NOMO-1 treated with DMSO at 0.1 percent for 48 hours (cell line): ENCODE measurements around the gene DIAPH3.
"Not testable (repeated sequence)": the region's sequence is repeated elsewhere in the genome, so short reads cannot be mapped to it uniquely, and the experiment has no call there.

Experiments
- DNase-seq: peaks from one replicate; lab custom pipeline; 2025; ENCODE audit not compliant: unreplicated experiment; lab: John Stamatoyannopoulos, UW

The DIAPH3 gene

DNA sequence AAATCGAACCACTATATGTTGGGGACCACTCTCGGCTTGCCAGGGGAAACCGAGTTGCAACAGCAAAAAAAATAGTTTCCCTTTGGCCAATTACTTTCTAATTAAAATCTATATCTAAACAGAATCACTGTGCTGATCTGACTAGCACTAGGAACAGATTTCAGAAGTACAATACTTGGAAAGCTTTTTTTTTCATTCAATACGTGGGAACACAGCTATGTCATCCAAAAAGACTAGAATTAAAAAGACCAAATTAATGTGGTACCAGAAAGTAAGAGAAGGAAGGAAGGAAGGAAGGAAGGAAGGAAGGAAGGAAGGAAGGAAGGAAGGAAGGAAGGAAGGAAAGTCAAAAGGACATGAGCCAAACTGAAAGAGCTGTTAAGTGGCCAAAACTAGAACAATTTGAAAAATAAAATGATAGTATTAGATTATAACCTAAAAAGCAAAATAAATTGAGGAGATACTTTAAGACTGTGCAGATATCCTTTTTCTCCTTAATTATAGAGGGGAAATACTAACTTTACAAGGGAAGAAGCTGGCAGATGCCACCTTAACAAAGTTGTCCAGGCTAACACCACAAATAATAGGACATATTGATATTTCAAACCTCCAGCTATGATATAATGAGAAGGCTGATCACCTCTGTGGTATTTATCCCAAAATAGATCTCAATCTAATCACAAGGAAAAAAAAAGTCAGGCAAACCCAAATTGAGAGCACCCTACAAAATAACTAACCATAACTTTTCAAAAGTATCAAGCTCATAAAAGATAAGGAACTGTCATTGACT lies 63.9 kb downstream of the DIAPH3 start:
- no peak for DNase-seq

DNA sequence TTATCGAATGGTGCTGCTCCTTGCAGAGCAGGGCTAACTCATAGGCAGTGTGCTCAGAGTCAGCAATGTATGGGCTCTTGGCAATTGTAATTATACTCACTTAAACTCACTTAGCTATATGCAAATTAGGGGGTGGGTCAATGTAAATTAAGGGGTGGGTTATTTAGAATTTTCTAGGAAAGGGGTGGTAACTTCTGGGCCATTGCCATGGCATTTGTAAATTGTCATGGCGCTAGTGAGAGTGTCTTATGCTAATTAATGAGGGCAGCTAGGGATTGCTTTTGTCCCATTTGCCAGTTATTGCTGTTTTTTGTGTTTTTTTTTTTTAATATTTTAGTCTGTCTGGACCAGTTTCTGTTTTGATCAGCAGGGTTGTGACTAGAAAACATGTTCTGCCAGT lies 68.4 kb downstream of the DIAPH3 start:
- DNase-seq: no peak

DNA sequence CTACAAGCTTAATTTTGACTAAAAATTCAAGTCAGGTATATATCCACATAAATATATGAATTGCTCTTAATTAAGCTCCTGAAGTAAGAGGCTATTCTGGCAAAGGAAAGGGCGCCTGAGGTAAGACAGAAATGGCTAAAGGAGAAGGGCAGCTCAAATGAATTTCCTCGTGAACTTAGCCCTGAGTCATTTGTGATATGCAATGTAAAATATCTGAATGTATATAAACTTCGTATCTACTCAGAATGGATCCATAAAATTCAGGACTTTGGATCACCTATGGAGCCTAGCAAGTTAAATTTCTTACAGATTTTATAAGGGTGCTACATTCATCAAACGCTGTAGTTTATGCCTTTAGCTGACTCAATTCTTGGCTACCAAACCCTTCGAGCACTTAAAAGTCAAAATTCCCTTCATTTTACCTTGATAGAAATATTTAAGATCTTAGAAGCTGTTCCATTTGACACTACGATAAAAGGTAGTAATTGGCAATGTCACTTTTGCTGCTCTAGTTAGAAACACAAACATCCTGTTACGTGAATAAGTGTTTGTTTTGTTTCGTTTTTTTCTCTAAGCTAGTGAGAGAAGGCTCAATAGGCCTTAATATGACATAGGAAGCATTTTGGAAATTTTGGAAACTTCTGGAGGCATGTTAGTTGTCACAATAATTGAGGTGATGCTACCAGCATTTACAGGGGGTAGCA lies 69.2 kb downstream of the DIAPH3 start:
- DNase-seq: no peak

DNA sequence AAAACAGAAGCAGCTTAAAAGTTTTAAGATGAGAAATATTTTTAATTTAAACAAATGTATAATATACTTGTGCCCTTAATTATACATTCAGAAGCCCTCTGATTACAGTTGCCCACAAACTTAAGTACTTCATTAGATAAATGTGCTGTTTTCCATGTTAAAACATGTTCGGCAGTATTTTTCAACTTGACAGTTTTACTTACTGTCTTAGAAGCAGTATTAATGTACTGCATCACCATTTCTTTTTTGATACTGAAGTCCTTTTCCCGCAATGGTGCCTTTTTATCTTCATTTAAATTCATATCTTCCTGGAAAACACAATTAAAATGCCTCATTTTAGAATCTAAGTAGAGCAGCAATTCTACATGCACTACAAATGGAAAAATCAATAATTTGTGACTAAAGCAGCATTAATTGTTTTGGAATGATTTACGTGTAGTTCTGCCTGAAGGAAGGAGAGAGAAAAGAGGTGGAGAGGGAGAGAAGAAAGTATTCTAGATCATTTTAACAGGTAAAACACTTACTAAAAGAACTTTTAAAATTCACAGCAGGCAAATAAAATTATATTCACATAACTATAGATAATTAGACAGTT lies 70.2 kb downstream of the DIAPH3 start:
- no peak for DNase-seq

DNA sequence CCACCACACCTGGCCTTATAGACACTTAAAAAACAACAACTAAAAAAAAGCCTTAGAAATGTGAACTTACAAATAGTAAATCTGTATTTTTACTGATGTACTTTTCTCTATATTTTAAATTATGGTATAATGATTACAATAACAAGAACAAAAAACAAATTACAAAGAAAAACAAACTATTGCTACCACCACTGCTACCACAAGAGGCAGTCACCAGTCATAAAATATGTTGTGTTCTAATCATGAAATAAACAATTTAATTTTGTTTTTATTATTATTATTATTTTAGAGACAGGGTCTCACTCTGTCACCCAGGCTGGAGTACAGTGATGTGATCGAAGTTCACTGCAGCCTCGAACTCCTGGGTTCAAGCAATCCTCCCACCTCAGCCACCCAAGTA lies 72.2 kb downstream of the DIAPH3 start:
- DNase-seq: no peak

DNA sequence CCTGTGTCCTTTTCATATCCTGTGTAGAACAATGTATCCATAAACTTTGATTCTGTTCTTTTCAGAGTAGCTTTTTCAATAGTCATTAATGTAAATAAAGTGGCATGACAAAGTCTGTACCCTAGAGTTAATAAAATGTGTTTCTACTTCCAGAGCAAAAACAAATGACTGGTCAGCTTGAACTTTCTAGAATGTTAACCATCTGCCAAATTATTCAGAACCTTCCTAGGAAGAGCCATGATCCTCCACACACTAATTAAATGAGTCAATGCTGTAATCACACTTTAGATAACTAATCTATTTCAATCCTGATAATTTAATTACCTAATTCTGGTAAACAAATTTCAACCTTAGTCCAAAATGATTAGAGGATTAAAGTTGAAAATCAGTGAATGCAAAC lies 73.2 kb downstream of the DIAPH3 start:
- no peak for DNase-seq

DNA sequence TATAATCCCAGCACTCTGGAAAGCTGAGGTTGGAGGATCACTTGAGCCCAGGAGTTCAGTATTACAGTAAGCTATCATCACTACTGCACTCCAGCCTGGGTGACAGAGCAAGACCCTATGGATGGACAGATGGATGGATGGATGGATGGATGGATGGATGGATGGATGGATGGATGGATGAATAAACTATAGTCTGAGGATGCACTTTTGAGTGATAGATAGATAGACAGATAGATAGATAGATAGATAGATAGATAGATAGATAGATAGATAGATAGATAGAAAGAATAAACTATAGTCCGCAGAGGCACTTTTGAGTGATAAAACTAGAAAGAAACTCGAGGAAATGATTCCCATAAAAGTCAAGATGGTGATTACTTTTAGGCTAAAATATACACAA lies 79.9 kb downstream of the DIAPH3 start:
- not testable (repeated sequence) for DNase-seq

DNA sequence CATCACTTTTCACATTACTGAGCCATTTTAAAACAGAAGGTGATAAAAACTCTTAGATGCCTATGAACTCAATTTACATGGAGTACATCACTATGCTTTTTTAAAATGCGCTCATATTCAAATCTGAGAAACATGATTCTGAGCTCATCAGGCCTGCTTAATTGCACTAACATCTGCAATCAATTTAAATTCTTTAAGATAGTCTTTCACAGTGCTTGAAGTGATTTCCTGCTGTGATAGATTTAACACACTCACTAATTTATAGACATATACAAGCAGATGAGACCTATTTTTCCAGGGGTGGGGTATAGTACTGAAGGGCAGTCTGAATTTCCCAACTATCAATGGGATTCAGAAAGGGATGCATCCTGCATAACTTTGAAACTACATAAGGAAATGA lies 82.9 kb downstream of the DIAPH3 start:
- DNase-seq: no peak

DNA sequence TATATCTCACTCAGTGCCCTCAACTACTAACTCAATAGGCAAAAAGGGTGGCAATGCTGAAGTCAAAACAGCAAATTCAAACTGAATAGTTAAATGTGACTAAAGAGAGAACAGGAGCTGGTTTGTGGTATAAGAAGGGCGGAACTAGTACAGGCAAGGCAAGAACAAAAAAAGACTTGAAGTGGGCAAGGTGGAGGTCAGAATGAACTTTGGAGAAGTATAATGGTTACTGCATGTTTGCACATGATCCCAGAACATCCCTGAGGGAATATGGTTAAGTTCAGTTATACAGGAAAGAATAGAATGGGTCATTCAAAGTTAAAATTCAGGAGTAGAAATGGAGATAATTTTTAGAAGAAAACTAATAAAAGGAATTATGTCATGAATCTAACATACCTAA lies 85.5 kb downstream of the DIAPH3 start:
- DNase-seq: no peak

DNA sequence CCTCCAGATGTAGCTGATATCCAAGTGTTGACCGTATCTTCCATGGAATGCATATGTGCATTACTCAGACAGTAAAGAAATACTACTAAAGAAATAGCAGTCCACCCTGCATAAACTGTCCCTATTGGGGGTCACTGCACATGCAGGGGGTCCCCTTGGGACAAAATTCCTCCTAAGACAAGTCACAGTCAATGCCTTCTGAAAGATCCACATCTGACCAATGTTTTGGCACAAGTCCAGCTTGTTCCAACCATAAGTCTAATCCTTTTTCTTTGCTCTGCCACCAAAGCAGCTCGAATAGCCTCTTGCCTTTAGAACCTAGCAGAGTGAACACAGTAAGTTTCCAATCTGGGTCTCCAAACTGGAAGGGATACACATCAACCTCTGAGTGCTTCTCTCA lies 87.9 kb downstream of the DIAPH3 start:
- no peak for DNase-seq

DNA sequence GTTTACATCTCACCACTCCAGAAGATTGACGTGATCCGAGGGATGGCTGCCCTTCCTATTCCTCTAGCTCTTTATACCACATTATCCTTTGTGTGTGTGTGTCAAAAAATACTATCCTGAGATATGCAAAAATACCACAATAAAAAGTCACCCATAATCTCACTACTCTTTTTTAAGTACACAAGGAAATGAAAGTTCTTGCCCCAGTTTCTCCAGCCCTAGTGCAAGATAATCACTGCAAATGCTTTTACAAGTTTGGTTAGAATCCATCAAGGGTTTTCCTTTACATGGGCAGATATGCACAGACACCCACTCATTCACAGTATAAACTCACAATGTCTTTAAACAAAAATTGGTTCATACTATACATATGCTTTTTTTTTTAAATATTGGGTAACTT lies 89.3 kb downstream of the DIAPH3 start:
- DNase-seq: no peak

DNA sequence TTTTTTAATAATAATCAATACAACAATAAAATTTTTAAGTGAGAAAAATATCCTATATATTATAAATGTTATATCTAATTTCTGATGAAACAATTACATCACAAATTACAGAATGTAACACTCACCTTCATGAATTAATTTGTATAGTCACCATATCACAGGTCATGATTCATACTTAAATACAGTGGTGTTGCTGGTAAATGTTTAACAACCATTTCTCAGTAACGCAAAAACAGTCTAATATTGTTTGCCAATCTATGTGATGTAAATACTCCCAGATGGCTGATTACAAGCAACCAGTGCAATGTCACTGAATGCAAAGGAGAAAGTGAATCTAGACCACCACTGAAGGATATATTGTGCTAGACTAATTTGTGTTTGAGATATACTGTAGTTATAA lies 97.5 kb downstream of the DIAPH3 start:
- no peak for DNase-seq

DNA sequence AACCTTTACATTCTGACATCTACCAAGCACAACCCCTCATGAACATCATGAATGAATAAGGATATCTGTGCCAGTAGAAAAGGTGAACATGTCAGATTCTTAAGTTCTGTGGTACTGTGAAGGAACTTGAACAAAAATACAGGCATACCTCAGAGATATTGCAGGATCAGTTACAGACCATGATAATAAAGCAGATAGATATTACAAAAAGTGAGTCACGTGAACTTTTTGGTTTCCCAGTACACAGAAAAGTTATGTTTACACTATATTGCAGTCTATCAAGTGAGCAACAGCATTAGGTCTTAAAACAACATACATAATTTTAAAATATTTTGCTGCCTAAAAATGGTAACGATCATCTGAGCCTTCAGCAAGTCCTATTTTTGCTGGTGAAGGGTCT lies 101.2 kb downstream of the DIAPH3 start:
- no peak for DNase-seq

DNA sequence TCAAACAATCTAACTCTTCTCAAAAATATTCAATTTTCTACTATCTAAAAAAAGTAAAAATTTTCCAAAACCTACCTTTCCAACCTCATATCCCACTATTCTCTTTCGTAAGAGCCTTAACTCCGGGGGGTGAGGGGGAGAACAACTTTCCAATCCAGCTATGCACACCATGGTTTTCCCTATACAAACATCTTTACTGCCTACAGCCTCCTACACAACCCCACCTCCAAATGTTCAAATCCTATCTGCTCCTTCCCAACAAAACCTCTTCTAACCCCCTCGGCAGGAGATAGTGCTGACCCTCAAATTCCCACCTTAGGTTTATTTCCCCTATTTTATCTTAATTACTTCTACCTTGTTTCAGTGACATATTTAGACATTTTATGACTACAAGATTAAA lies 102.0 kb downstream of the DIAPH3 start:
- no peak for DNase-seq

DNA sequence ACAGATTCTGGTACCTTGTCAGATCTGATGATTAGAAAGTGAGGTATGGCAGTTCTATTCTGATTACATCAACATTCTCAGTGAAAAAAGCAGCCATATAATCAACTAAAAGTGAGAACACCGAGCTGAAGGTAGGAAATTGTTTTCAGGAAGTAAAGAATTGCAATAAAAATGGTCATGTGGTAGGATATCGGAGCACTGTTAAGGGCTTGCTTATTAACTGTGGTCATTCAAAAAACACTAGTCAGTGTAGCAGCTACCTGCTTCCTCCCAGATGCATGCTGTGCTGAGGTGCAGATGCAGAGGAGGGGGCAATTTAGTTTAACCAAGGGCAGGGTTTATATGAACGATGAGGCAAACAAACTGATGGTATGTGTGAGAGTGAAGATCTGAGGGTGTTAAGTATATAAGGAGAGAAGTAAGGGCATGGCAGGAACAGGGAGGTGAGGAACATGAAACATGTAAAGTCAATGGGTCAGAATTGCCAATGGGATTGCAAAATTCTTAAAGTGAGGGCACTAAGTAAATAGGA lies 111.9 kb downstream of the DIAPH3 start:
- no peak for DNase-seq

DNA sequence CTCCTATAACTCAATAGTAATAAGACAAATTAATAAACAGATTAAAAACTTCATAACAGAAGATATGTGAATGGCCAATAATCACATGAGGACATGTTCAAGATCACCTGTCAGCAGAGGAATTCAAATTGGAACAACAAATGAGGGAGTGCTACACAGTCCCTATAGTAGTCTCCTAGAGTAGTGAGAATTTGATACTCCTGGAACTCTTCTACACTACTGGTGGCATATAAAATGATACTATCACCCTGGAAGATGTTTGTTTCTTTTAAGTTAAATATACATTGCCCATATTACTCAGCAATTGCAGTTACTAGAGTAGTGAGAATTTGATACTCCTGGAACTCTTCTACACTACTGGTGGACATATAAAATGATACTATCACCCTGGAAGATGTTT lies 115.4 kb downstream of the DIAPH3 start:
- not testable (repeated sequence) for DNase-seq

DNA sequence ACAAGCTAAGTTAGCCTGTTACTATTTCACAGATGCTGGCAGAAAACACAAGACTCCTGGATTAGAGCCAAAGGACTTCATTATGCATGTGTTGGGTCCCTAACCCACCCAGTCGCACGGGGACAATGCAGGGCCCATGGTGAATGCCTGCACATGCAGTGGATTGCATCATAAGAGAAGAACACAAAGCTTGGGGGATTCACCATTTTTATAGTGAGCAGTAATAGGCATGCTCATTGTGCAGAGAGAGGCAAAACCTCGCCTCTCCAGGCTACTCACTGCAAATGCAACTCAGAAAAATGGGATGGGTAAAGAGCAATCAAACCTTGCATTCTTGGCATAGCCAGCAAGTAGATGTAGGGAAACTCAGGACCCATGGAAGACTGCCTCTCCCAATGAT lies 115.8 kb downstream of the DIAPH3 start:
- DNase-seq: no peak

DNA sequence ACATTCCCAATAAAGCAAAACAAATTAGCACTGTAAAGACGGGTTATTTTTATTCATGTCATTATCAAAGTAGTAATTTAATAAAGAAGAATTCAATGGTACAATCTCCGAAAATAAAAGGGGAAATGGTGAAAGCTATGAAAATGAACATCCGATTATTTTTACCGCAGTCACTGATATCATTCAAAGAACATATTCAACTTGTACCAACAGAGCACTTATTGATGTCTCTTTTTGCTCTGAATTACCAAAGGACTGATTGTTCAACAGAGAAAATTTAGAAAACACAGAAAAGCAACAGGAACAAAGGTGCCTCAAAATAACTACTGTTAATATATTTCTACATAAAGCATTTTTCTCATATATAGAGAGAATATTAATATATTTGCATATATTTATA lies 119.4 kb downstream of the DIAPH3 start:
- DNase-seq: no peak

DNA sequence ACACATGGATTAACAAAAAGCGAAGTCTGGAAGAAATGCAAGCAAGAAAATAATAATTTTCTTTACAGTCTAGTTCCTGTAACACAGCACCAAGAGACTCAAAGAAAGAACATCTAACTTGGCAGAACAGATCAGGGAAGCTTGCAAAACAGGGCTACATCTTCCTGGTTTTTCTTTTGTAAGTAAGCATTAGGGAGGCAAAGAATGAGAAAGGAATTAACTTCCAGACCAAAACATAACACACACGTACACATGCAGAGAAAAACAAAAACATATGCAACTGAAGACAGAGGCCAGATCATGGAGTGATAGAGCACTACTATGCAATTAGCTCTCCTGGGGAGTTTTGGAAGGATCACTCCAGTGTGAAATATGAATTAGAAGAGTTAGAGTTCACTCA lies 120.5 kb downstream of the DIAPH3 start:
- DNase-seq: no peak

DNA sequence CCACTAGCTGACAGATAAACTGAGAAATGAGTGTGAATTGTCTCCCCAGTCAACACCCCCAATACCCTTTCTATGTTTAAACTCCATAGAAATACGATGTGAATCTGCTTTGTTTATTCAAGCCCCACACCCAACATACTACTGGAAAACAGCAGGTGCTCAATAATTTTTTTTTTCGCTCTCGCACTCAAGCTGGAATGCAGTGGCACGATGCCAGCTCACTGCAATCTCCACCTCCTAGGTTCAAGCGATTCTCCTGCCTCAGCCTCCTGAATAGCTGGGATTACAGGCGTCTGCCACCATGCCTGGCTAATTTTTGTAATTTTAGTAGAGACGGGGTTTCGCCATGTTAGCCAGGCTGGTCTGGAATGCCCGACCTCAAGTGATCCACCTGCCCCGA lies 123.1 kb downstream of the DIAPH3 start:
- not testable (repeated sequence) for DNase-seq

DNA sequence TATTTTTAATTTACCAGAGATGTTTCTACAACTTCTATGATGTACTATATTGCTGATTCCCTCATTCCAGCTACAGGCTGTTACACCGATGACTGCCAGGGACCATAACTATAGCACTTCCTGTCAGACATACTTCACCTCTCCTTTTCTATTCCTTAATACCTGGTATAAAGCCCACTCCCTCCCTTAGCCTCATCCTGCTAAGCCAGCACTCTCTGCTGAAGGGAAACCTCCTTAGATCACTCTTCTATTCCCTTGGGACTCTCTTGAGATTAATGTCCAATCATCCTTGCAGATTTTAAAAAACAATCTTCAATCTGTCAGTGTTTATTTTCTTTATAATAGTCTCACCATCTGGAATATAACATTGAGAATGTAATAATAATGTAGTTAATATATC lies 127.9 kb downstream of the DIAPH3 start:
- DNase-seq: no peak

DNA sequence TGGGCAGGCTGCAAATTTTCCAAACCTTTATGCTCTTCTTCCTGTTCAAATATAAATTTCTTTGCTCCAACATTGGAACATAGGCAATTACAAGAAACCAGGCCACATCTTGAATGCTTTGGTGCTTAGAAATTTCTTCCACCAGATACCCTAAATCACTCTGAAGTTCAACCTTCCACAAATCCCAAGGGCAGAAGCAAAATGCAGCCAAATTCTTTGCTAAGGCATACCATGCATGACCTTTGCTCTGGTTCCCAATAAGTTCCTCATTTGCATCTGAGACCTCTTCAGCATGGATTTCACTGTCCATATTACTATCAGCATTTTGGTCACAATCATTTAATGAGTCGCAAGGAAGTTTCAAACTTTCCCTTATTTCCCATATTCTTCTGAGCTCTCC lies 130.9 kb downstream of the DIAPH3 start:
- no peak for DNase-seq
